DMS153 treated with DMSO at 0.1 percent for 48 hours (cell line): ENCODE results near the gene PCTP.

ENCODE experiments used
- DNase-seq: peaks from one replicate; lab custom pipeline; 2025; ENCODE audit not compliant: unreplicated experiment; lab: John Stamatoyannopoulos, UW

PCTP gene

GRCh38 chr17:55785181-55785580 is 34.3 kb downstream of the PCTP start:
- no peak for DNase-seq

GRCh38 chr17:55793272-55793671 is 42.4 kb downstream of the PCTP start:
- DNase-seq: no peak

- DNase-seq: no peak
These were observed 44.1 kb downstream of the PCTP start for GRCh38 chr17:55794725-55795482.

- DNase-seq: no peak
These were observed 56.1 kb downstream of the PCTP start for GRCh38 chr17:55806745-55807495.

GRCh38 chr17:55811536-55811935 is 60.7 kb downstream of the PCTP start:
- DNase-seq: no peak

- DNase-seq: no peak
These were observed 61.5 kb downstream of the PCTP start for GRCh38 chr17:55812323-55812722.

- DNase-seq: no peak
These were observed 63.1 kb downstream of the PCTP start for GRCh38 chr17:55813944-55814343.

- no peak for DNase-seq
These were observed 63.5 kb downstream of the PCTP start for GRCh38 chr17:55814377-55814776.

- no peak for DNase-seq
These were observed 65.9 kb downstream of the PCTP start for GRCh38 chr17:55816532-55817396.

- DNase-seq: no peak
These were observed 66.5 kb downstream of the PCTP start for GRCh38 chr17:55817397-55817709.

GRCh38 chr17:55818026-55818425 is 67.2 kb downstream of the PCTP start:
- DNase-seq: no peak

- DNase-seq: no peak
These were observed 67.9 kb downstream of the PCTP start for GRCh38 chr17:55818451-55819375.

- no peak for DNase-seq
These were observed 69.8 kb downstream of the PCTP start for GRCh38 chr17:55820675-55821074.

GRCh38 chr17:55822028-55822427 is 71.2 kb downstream of the PCTP start:
- no peak for DNase-seq

GRCh38 chr17:55825213-55825612 is 74.4 kb downstream of the PCTP start:
- peak; percentile 11 for DNase-seq
